DOHH2 (cell line): ENCODE data around the gene APMAP.

Experiments
- H3F3A ChIP-seq: fragments of 200-600 bp; sonication (generic), shearing (Covaris generic); 2 replicates; pipeline ENCODE4 v1.6.0; 2016; ENCODE audit warnings: antibody characterized with exemption, mild to moderate bottlenecking; ENCODE audit not compliant: control insufficient read depth, insufficient read depth
- H3K27ac ChIP-seq: fragments of 200-600 bp; sonication (generic); 2 replicates; pipeline ENCODE4 v1.5.1; 2014; ENCODE audit warnings: low read depth, mild to moderate bottlenecking, low read length, moderate library complexity
- H3K27me3 ChIP-seq: fragments of 200-600 bp; sonication (generic); 2 replicates; pipeline ENCODE4 v1.6.1; 2014; ENCODE audit warnings: mild to moderate bottlenecking, low read length, mixed read lengths; ENCODE audit not compliant: control insufficient read depth
- H3K36me3 ChIP-seq: fragments of 200-600 bp; sonication (generic); 2 replicates; pipeline ENCODE4 v1.6.1; 2014; ENCODE audit warnings: mild to moderate bottlenecking, low read length, moderate library complexity, mixed read lengths; ENCODE audit not compliant: control insufficient read depth
- H3K4me1 ChIP-seq: fragments of 200-600 bp; sonication (generic); 2 replicates; pipeline ENCODE4 v1.6.1; 2014; ENCODE audit warnings: mild to moderate bottlenecking, low read length, mixed read lengths; ENCODE audit not compliant: control insufficient read depth
- H3K4me2 ChIP-seq: fragments of 200-600 bp; sonication (generic); 2 replicates; pipeline ENCODE4 v1.6.0; 2014; ENCODE audit warnings: mild to moderate bottlenecking, low read length, moderate library complexity
- H3K4me3 ChIP-seq: fragments of 200-600 bp; sonication (generic); 2 replicates; pipeline ENCODE4 v1.5.1; 2014; ENCODE audit warnings: mild to moderate bottlenecking, low read length, mixed read lengths
- H3K79me2 ChIP-seq: fragments of 200-600 bp; sonication (generic); 2 replicates; pipeline ENCODE4 v1.6.1; 2014; ENCODE audit warnings: mild to moderate bottlenecking, low read length, mixed read lengths; ENCODE audit not compliant: control insufficient read depth
- H3K9me2 ChIP-seq: fragments of 200-600 bp; sonication (generic); replicated peaks from 2 replicates; pipeline ENCODE4 v1.6.1; 2014; ENCODE audit warnings: mild to moderate bottlenecking, low read length, mixed read lengths; ENCODE audit not compliant: control insufficient read depth
- H3K9me3 ChIP-seq: fragments of 200-600 bp; sonication (generic); 2 replicates; pipeline ENCODE4 v1.6.1; 2014; ENCODE audit warnings: antibody characterized with exemption, low read length, mixed read lengths; ENCODE audit not compliant: control insufficient read depth, insufficient read depth
- H4K20me1 ChIP-seq: fragments of 200-600 bp; sonication (generic); 2 replicates; pipeline ENCODE4 v1.6.0; 2014; ENCODE audit warnings: low read depth, mild to moderate bottlenecking, antibody characterized with exemption, low read length, moderate library complexity; ENCODE audit not compliant: control insufficient read depth, insufficient read depth
- CTCF ChIP-seq: fragments of 200-600 bp; sonication (generic); IDR thresholded peaks from one replicate; pipeline ENCODE4 v1.5.1; 2014; ENCODE audit warnings: antibody characterized with exemption, mild to moderate bottlenecking, low read depth, low read length; ENCODE audit not compliant: poor library complexity, severe bottlenecking
- EZH2phosphoT487 ChIP-seq: fragments of 200-600 bp; sonication (generic); IDR thresholded peaks from 2 replicates; pipeline ENCODE4 v1.6.1; 2017; ENCODE audit warnings: borderline replicate concordance, mild to moderate bottlenecking, antibody characterized with exemption, low read length, moderate library complexity, mixed read lengths

Gene APMAP

DNA sequence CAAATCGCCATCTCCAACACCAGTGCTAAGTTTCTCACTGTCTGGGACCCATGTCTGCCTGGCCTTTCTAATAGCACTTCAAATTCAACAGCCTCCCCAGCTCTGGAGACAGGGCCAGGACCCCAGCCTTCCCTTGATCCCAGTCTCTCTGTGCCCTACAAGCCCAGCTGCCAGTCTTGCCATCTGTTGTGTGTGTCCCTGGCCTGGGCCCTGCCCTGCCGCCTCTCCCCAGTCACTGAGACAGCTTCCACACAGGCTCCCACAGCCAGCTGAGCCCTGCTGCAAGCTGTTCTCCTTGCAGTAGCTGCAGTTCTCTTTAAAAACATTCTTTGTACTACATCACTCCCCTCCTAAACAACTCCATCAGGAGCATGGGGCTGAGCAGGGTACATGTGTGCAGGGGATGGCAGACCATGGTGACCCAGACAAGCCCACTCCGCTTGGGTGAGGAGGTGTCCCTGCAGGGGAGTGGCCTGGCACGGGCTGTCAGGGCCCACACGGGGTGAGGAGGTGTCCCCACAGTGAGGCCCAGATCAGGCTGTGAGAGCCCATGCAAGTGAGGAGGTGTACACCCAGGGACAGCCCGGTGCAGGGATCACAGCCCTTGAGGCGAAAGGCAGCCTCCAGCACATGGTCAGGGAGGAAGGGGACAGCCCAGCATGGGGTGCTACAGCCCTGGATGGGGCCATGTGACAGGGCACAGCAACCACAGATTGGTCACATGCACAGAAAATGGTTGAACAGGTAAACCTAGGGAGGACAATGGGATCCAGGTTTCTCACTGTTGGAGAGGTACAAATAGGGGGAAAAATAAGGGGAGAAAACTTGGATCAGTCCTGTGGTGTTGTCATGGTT, 27.3 kb downstream of the APMAP start:
- no peak for TF ChIP-seq EZH2phosphoT487
- TF ChIP-seq CTCF, result no peak
- H3K27ac ChIP-seq, result no peak overlapping the region
- no peaks in the 10 kb centered on the region for H3K9me2 ChIP-seq
- no peaks in the 10 kb centered on the region for H4K20me1 ChIP-seq
- no peaks in the 10 kb centered on the region for H3F3A ChIP-seq
- H3K36me3 ChIP-seq, result peaks cover 54% of the 10 kb centered on the region
- H3K4me1 ChIP-seq, result no peaks in the 10 kb centered on the region
- H3K9me3 ChIP-seq, result no peaks in the 10 kb centered on the region
- no peaks in the 10 kb centered on the region for H3K27me3 ChIP-seq
- H3K4me3 ChIP-seq, result no peak overlapping the region
- no peak overlapping the region for H3K4me2 ChIP-seq
- H3K79me2 ChIP-seq, result no peaks in the 10 kb centered on the region

DNA sequence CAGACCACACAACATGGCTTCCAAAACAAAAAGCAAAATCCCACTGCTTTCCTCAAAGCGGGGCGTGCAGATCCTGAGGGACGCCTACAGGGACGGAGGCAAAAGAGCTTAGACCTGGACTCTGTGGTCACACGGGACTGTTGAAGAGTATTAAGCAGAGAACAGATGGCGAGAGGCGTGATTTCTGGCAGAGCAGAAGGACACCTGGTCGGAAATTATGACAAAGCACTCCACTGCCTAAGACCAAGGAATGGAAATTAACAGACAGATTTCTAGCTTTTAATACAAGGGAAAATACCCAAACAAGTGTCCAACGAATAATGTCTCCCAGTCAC, 28.1 kb downstream of the APMAP start:
- Histone ChIP-seq H3K27me3 (no peaks in the 10 kb centered on the region), H3K36me3 (peaks cover 51% of the 10 kb centered on the region), H3K79me2 (no peaks in the 10 kb centered on the region), H3K4me3 (no peak overlapping the region), H3K9me2 (no peaks in the 10 kb centered on the region), H3K4me1 (no peaks in the 10 kb centered on the region), H4K20me1 (no peaks in the 10 kb centered on the region), H3K27ac (no peak overlapping the region), H3F3A (no peaks in the 10 kb centered on the region), H3K4me2 (no peak overlapping the region), H3K9me3 (no peaks in the 10 kb centered on the region)
- TF ChIP-seq CTCF, result no peak
- TF ChIP-seq EZH2phosphoT487, result no peak

DNA sequence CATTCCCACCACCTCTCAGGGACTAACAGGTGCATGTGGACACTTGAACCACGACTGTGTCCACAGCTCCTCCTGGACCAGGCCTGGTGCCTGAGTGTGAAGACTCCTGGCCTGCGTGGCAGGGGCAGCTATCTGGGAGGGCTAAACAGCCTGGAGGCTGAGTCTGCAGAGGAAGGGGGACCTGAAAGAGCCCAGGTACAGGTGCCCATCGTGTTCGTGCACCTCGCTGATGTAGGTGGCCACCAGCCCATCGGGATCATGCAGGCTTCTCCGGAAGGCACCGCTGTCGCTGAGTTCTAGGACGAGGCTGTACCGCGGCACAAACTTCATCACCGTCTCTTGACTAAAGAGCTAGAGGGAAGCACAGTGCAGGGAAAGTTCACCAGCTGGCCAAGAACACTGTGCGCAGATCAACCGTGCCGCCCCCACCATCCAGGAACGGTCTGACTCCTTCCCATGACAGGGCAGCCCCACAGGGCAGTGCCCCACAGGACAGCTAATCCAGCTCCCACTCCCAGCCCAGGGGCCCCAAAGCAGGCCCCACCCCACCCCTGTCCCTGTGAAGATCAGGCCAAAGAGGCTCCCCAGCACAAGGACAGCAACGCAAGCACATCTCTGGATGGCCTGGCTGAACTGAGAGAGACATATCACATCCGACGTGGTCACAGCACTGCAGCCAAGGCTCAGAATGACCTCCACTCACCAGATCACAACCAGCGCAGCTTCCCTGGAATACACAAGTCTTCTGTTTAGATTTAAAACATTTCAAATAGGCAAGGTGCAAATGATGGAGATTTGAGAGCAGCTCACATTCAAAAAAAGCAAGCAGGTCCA, 28.7 kb downstream of the APMAP start:
- Histone ChIP-seq H3F3A (no peaks in the 10 kb centered on the region), H4K20me1 (no peaks in the 10 kb centered on the region), H3K9me3 (no peaks in the 10 kb centered on the region), H3K9me2 (no peaks in the 10 kb centered on the region), H3K4me1 (no peaks in the 10 kb centered on the region), H3K27ac (no peak overlapping the region), H3K79me2 (no peaks in the 10 kb centered on the region), H3K36me3 (peaks cover 45% of the 10 kb centered on the region), H3K4me3 (no peak overlapping the region), H3K4me2 (no peak overlapping the region), H3K27me3 (no peaks in the 10 kb centered on the region)
- TF ChIP-seq EZH2phosphoT487 (no peak), CTCF (no peak)
